VCaP (cell line): ENCODE results near the gene RASGRF2.
"Not testable (repeated sequence)": the region's sequence is repeated elsewhere in the genome, so short reads cannot be mapped to it uniquely, and the experiment has no call there.

Source experiments
- H3K27ac ChIP-seq: fragments of 450-650 bp; 2 replicates; pipeline ENCODE4 v1.5.1; 2017
- CTCF ChIP-seq: fragments of 450-650 bp; conservative IDR thresholded peaks from 2 replicates; pipeline ENCODE4 v1.5.1; 2017; ENCODE audit warnings: mild to moderate bottlenecking, moderate library complexity

Gene RASGRF2

GRCh38 chr5:81268521-81269196, 308.5 kb downstream of the RASGRF2 start:
- TF ChIP-seq CTCF, result no peak
- H3K27ac ChIP-seq, result no peak overlapping the region

GRCh38 chr5:81269751-81270393, 309.7 kb downstream of the RASGRF2 start:
- H3K27ac ChIP-seq, result no peak overlapping the region
- no peak for TF ChIP-seq CTCF

GRCh38 chr5:81270394-81271027, 310.3 kb downstream of the RASGRF2 start:
- not testable (repeated sequence) for H3K27ac ChIP-seq
